SK-N-SH (cell line): Measurements from ENCODE around the gene HES6. TPM values are rescaled to one million over a fixed set of nuclear protein-coding genes. Genes with fewer than 3 reads are reported as not detected.

Source experiments
- CTCF ChIA-PET: fragments of 300-600, 350-600 bp; formaldehyde crosslinking; extraction: SDS; loops from one replicate; lab custom pipeline; 2021; lab: Yijun Ruan, JAX
- POLR2A ChIA-PET: fragments of 350-600 bp; sonication (Branson Sonifier 250); formaldehyde crosslinking; extraction: SDS; loops from one replicate; lab custom pipeline; 2020; ENCODE audit warnings: antibody characterized with exemption, inconsistent platforms; lab: Yijun Ruan, JAX
- DNase-seq: peaks from one replicate; pipeline ENCODE4 v3.0.0; 2012
- H2AFZ ChIP-seq: fragments of 200-600 bp; sonication (generic); 2 replicates; pipeline ENCODE4 v1.8.1; 2016; ENCODE audit warnings: antibody characterized with exemption, mild to moderate bottlenecking, low read depth
- H3F3A ChIP-seq: fragments of 200-600 bp; sonication (generic); replicated peaks from 2 replicates; pipeline ENCODE3; 2016; ENCODE audit warnings: antibody characterized with exemption, mild to moderate bottlenecking; ENCODE audit not compliant: insufficient read depth
- H3K27ac ChIP-seq, 2 experiments: fragments of 200-500 bp in 1 of 2; fragments of 200-600 bp in 1 of 2; sonication (Bioruptor generic) in 1 of 2; sonication (generic), shearing (Covaris generic) in 1 of 2; 2 replicates each; pipeline versions ENCODE4 v1.5.1 to v1.6.1; 2014 to 2016; ENCODE audit warnings: low read depth in 2 of 2, inconsistent platforms in 1 of 2, low read length in 1 of 2, mild to moderate bottlenecking in 1 of 2, mixed read lengths in 1 of 2
- H3K27me3 ChIP-seq: fragments of 200-600 bp; sonication (generic), shearing (Covaris generic); 2 replicates; pipeline ENCODE4 v1.6.1; 2016; ENCODE audit warnings: mixed run types; ENCODE audit not compliant: insufficient read depth
- H3K36me3 ChIP-seq, 2 experiments: fragments of 200-500 bp in 1 of 2; fragments of 200-600 bp in 1 of 2; sonication (Bioruptor generic) in 1 of 2; sonication (generic) in 1 of 2; replicated peaks in 1 of 2; 2 replicates each; pipeline versions ENCODE3 to v1.5.1; 2014 to 2016; ENCODE audit warnings: low read length in 1 of 2, mild to moderate bottlenecking in 1 of 2; ENCODE audit not compliant: insufficient read depth in 2 of 2, control insufficient read depth in 1 of 2
- H3K4me1 ChIP-seq, 2 experiments: fragments of 200-500 bp in 1 of 2; fragments of 200-600 bp in 1 of 2; sonication (Bioruptor generic) in 1 of 2; sonication (generic), shearing (Covaris generic) in 1 of 2; 2 replicates each; pipeline versions ENCODE4 v1.5.1 to v1.6.1; 2014 to 2016; ENCODE audit warnings: low read depth in 1 of 2, low read length in 1 of 2, mixed run types in 1 of 2; ENCODE audit not compliant: insufficient read depth in 2 of 2, control insufficient read depth in 1 of 2
- H3K4me2 ChIP-seq: fragments of 200-600 bp; sonication (generic), shearing (Covaris generic); 2 replicates; pipeline ENCODE4 v1.6.1; 2017; ENCODE audit warnings: mixed run types
- H3K4me3 ChIP-seq, 2 experiments: fragments of 200-500 bp in 1 of 2; fragments of 200-600 bp in 1 of 2; sonication (Bioruptor generic) in 1 of 2; sonication (generic), shearing (Covaris generic) in 1 of 2; 2 replicates each; pipeline versions ENCODE4 v1.5.1 to v1.8.1; 2014 to 2016; ENCODE audit warnings: low read depth in 2 of 2, inconsistent platforms in 1 of 2, low read length in 1 of 2, mild to moderate bottlenecking in 1 of 2, mixed read lengths in 1 of 2, moderate library complexity in 1 of 2
- H3K79me2 ChIP-seq: fragments of 200-600 bp; sonication (generic); 2 replicates; pipeline ENCODE4 v1.8.1; 2017; ENCODE audit warnings: mild to moderate bottlenecking; ENCODE audit not compliant: insufficient read depth
- H3K9ac ChIP-seq: fragments of 200-600 bp; sonication (generic); 2 replicates; pipeline ENCODE4 v1.6.1; 2017; ENCODE audit warnings: mixed run types
- H3K9me2 ChIP-seq: fragments of 200-600 bp; sonication (generic); 2 replicates; pipeline ENCODE4 v1.6.1; 2017; ENCODE audit warnings: mixed run types
- H3K9me3 ChIP-seq: fragments of 200-600 bp; sonication (generic); 2 replicates; pipeline ENCODE4 v1.6.1; 2017; ENCODE audit warnings: mixed run types, mild to moderate bottlenecking, moderate library complexity
- H4K20me1 ChIP-seq: fragments of 200-600 bp; sonication (generic); 2 replicates; pipeline ENCODE4 v1.6.1; 2017; ENCODE audit warnings: mild to moderate bottlenecking, mixed run types; ENCODE audit not compliant: insufficient read depth
- CHD2 ChIP-seq: fragments of 150-350 bp; IDR thresholded peaks from 2 replicates; pipeline ENCODE4 v1.6.1; 2018; ENCODE audit warnings: low read length; ENCODE audit not compliant: partially characterized antibody
- ELF1 ChIP-seq: IDR thresholded peaks from 2 replicates; pipeline ENCODE4 v1.4.0; 2012
- EZH2phosphoT487 ChIP-seq: fragments of 200-600 bp; sonication (generic); IDR thresholded peaks from 2 replicates; pipeline ENCODE4 v1.6.1; 2017; ENCODE audit warnings: low read depth, mixed run types, mild to moderate bottlenecking, antibody characterized with exemption, moderate library complexity, borderline replicate concordance
- FOSL2 ChIP-seq: IDR thresholded peaks from 2 replicates; pipeline ENCODE4 v1.4.0; 2012; ENCODE audit warnings: low read depth, mild to moderate bottlenecking, moderate library complexity, borderline replicate concordance
- FOXJ3 ChIP-seq: sonication (generic); formaldehyde crosslinking; IDR thresholded peaks from 2 replicates; pipeline ENCODE4 v1.5.1; 2020; ENCODE audit warnings: mild to moderate bottlenecking, missing genetic modification reagents
- FOXM1 ChIP-seq: IDR thresholded peaks from 2 replicates; pipeline ENCODE4 v1.4.0; 2012; ENCODE audit warnings: low read depth, mild to moderate bottlenecking
- GABPA ChIP-seq: IDR thresholded peaks from 2 replicates; pipeline ENCODE4 v1.4.0; 2012; ENCODE audit warnings: low read depth, mild to moderate bottlenecking
- GATA2 ChIP-seq: sonication (generic); formaldehyde crosslinking; IDR thresholded peaks from 2 replicates; pipeline ENCODE4 v1.5.0; 2020; ENCODE audit warnings: mild to moderate bottlenecking, missing genetic modification reagents
- MEF2A ChIP-seq: IDR thresholded peaks from 2 replicates; pipeline ENCODE4 v1.4.0; 2012; ENCODE audit warnings: low read depth, borderline replicate concordance
- POLR2AphosphoS5 ChIP-seq: IDR thresholded peaks from 2 replicates; pipeline ENCODE4 v1.6.1; 2012; ENCODE audit warnings: low read depth, low read length
- RCOR1 ChIP-seq: fragments of 150-350 bp; IDR thresholded peaks from 2 replicates; pipeline ENCODE4 v1.6.1; 2017; ENCODE audit warnings: antibody characterized with exemption, low read length
- REST ChIP-seq: IDR thresholded peaks from 2 replicates; pipeline ENCODE4 v1.6.1; 2012; ENCODE audit warnings: mild to moderate bottlenecking, low read depth, low read length, moderate library complexity
- RFX5 ChIP-seq: IDR thresholded peaks from 2 replicates; pipeline ENCODE4 v1.6.1; 2012; ENCODE audit warnings: mild to moderate bottlenecking, improper control_type of control experiment, low read length
- RXRA ChIP-seq: IDR thresholded peaks from 2 replicates; pipeline ENCODE4 v1.4.0; 2012; ENCODE audit warnings: low read depth, mild to moderate bottlenecking, borderline replicate concordance
- SMC3 ChIP-seq: IDR thresholded peaks from 2 replicates; pipeline ENCODE4 v1.6.1; 2012; ENCODE audit warnings: low read depth, low read length, improper control_type of control experiment
- TCF12 ChIP-seq: IDR thresholded peaks from 2 replicates; pipeline ENCODE4 v1.4.0; 2012
- USF1 ChIP-seq: IDR thresholded peaks from 2 replicates; pipeline ENCODE4 v1.4.0; 2012; ENCODE audit warnings: low read depth, borderline replicate concordance
- USF2 ChIP-seq: fragments of 150-350 bp; IDR thresholded peaks from 2 replicates; pipeline ENCODE4 v1.6.1; 2017; ENCODE audit warnings: antibody characterized with exemption, low read length, low read depth, borderline replicate concordance
- WGBS: methylation state at CpG from one replicate; pipeline ENCODE4 v1.1.6; 2017; ENCODE audit warnings: low lambda C conversion rate; 5-methylcytosine and 5-hydroxymethylcytosine counted together
- polyA plus RNA-seq, 3 experiments: library from polyadenylated mRNA; depleted of rRNA; stranded (reverse); fragments of >200 nt; gene quantifications; 2 replicates each; pipeline ENCODE4 v1.2.3, GENCODE V29; 2012
- TF ChIP-seq, protein P1 (sequence below): IDR thresholded peaks from 2 replicates; pipeline ENCODE4 v1.4.0; 2012; ENCODE audit warnings: low read depth, borderline replicate concordance

HES6 gene
- polyA plus RNA-seq, 1 of the 3 experiments (the other 2 are of a cell fraction), result 3.6 TPM

DNA sequence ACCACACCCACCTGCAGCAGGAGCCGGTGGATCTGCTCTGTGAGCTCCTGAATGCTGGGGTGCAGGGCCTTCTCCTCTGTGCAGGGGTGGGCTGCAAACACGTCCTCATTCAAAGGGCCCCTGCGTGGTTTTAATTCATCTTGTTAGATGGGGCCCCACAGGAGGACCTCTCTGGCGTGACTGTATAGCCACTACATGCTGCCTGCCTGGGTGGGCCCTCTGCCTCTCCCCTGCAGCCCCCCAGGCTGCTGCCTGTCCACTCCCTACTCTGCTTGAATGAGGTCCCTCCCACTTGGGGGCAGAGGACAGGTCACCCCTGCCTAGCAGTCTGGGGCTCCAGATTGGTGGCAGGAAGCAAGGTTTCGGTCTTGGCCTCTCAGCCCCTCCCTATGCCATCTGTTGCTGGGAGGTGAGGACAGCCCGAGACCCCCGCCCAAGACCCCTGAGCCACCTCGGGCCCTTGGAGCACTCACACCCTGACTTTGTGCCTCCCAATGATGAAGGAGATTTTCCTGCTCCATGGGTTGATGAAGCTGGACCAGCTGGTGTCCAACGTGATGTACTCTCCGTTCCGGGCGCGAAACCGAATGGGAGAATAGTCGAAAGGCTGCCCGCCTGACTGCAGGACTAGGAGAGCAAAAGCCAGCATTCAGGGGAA is 22.0 kb upstream of the HES6 start (continued):
- TF ChIP-seq, protein P1, sequence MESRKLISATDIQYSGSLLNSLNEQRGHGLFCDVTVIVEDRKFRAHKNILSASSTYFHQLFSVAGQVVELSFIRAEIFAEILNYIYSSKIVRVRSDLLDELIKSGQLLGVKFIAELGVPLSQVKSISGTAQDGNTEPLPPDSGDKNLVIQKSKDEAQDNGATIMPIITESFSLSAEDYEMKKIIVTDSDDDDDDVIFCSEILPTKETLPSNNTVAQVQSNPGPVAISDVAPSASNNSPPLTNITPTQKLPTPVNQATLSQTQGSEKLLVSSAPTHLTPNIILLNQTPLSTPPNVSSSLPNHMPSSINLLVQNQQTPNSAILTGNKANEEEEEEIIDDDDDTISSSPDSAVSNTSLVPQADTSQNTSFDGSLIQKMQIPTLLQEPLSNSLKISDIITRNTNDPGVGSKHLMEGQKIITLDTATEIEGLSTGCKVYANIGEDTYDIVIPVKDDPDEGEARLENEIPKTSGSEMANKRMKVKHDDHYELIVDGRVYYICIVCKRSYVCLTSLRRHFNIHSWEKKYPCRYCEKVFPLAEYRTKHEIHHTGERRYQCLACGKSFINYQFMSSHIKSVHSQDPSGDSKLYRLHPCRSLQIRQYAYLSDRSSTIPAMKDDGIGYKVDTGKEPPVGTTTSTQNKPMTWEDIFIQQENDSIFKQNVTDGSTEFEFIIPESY, result no peak
- no peak for TF ChIP-seq FOXJ3 (CRISPR knock-in tag)
- no peak for TF ChIP-seq RFX5
- TF ChIP-seq TCF12, result no peak
- no peak for TF ChIP-seq RXRA
- TF ChIP-seq CHD2, result no peak

- Histone ChIP-seq H3K27me3 (no peaks in the 10 kb centered on the region), H3K4me3 (no peak overlapping the region), H3K36me3 (peaks cover 0 to 7% of the 10 kb centered on the region in 2 experiments), H3K9me3 (no peaks in the 10 kb centered on the region), H3K9ac (no peak overlapping the region), H4K20me1 (no peaks in the 10 kb centered on the region), H2AFZ (no peak overlapping the region), H3F3A (peaks cover 3% of the 10 kb centered on the region), H3K27ac (no peak overlapping the region), H3K9me2 (no peaks in the 10 kb centered on the region), H3K4me1 (peaks cover 0 to 25% of the 10 kb centered on the region in 2 experiments; a peak in 1 of 4 replicates), H3K4me2 (no peak overlapping the region), H3K79me2 (no peaks in the 10 kb centered on the region)
- TF ChIP-seq POLR2AphosphoS5 (no peak), MEF2A (no peak), RCOR1 (no peak), GABPA (no peak), ELF1 (no peak), CHD2 (no peak), USF1 (no peak), SMC3 (no peak), FOXJ3 (CRISPR knock-in tag) (no peak), REST (no peak), GATA2 (CRISPR knock-in tag) (no peak), FOSL2 (no peak), USF2 (no peak), FOXM1 (no peak), EZH2phosphoT487 (no peak)
- TF ChIP-seq, protein P1, result no peak
- 86% methylated on average over 17 of the region's 18 CpGs for WGBS
- POLR2A ChIA-PET, result interaction anchor here (0.7 kb wide), 1 partner anchor 486 kb away, joined by 3 read pairs; no protein-coding TSS in a partner anchor
- no peak for DNase-seq
- CTCF ChIA-PET, result interaction anchor here (0.6 to 5.2 kb wide), 5 partner anchors 14 to 403 kb away, joined by 3 to 72 read pairs (median 11); no protein-coding TSS in a partner anchor
Observed at GRCh38 chr2:238260883-238261282, 21.0 kb upstream of the HES6 start.
